GM12801 (cell line): ENCODE results near the gene EPS8L1.

Experiments
- CTCF ChIP-seq: IDR thresholded peaks from one replicate; pipeline ENCODE4 v1.5.1; 2011; ENCODE audit warnings: control low read depth; ENCODE audit not compliant: insufficient read length; ENCODE audit errors: extremely low read depth

The EPS8L1 gene

DNA sequence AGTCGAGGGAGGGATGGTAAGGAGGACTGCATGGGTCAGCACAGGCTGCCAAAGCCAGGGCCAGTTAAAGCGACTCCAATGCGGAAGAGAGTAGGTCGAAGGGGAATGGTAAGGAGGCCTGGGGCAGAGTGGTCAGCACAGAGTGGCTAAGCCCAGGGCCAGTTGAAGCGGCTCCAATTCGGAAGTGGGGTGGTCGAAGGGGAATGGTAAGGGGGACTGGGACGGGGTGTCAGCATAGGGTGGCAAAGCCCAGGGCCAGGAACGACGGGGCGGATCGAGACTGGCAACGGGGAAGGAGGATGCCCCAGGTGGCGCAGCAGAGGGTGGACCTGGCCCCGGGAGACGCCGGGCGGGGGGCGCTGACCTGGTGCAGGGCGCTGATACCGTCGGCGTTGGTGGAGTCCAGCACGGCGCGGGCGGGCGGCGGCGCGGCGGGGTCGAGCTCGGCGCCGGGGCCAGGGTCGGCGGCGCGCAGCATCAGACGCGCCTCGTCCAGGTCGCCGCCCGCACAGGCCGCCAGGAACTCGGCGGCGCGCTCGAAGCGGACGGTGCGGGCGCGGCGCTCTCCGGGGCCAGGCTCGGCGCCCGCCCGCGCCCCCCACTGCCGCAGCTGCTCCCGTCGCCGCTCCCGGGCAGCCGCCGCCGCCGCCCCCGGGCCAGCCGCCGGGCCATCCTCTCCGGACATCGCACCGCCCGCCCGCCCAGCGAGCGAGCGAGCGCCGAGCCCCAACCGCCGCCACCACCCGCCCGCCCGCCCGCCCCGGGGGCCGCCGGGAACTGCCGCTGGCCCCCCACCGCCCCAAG, 41.4 kb downstream of the EPS8L1 start, which contains the start of gene PPP1R12C:
PPP1R12C (minus strand) TSS at position 779 of the 804 bp plus-strand sequence; CDS start at position 685, 94 bp downstream.
- TF ChIP-seq CTCF, result no peak

- TF ChIP-seq CTCF, result no peak
Measured at GRCh38 chr19:55117663-55118391, 42.2 kb downstream of the EPS8L1 start.

- no peak for TF ChIP-seq CTCF
Measured at GRCh38 chr19:55118401-55118991, 42.8 kb downstream of the EPS8L1 start.

DNA sequence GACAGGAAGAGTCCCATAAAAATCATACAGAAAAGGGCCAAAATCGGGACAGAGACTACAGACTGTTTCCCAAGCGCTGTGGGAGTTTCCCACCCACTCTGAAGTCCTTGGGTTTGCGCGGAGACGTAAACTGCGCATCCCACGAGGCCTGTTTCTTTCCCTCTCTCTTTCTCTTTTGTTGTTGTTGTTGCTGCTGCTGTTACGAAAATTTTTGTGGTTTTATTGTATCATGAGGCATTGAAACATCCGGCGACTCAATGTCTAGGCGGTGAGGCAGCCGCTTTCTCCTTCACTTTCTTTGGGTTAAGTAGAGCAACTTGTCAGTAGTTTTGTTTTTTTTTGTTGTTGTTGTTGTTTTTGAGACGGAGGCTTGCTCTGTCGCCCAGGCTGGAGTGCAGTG, 43.4 kb downstream of the EPS8L1 start:
- no peak for TF ChIP-seq CTCF

DNA sequence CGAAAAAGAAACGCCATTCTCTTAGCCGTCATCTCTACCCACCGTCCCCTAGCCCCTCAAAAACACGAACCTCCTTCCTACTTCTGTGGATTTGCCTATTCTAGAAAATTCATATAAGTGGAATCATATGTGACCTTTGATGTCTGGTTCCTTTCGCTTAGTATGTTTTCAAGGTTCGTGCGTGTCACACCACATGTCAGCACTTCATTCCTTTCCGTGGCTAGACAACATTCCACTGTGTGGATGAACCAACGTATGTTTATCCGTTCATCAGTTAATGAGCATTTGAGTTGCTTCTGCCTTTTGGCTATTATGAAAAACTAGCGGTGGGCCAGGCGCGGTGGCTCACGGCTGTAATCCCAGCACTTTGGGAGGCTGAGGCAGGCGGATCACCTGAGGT, 55.8 kb downstream of the EPS8L1 start:
- TF ChIP-seq CTCF, result no peak

- TF ChIP-seq CTCF, result no peak
Measured at GRCh38 chr19:55132453-55133129, 56.9 kb downstream of the EPS8L1 start.
